ENCODE results near the gene CBARP.

CBARP gene

DNA sequence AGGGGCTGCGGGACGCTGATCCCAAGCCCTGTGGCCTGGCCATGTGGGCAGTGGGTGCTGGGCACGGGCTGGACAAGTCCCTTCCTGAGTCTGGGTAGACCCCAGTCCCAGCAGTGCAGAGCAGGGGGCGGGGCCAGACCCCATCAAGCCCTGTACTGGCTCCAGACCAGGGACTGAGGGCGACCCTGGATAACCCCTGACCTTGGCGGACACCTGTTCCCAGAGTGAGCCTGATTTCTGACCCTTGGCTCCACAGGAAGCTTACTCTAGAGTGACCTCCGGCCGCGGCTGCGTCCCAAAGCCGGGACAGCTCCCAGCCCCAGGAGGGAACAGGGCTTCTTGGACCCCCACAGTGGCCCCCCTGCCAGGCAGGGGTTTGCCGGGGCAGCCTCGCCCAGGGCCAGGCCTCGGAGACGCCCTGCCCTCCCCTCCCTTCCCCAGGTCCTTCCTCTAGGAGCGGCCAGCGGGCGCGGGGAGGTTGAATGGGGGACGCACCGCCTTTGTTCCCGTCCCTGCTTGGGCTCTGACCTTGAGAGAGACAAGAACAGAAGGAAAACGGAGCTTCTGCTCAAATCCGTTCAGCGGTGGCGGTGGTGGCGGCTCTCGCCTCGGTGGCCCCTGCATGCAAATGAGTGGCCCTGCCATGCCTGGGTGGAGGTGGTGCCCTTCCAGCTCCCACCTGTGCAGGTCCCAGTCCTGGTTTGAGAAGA is 45.6 kb upstream of the CBARP start:
- Histone ChIP-seq H3K4me1 (ENCODE audit: insufficient read depth, insufficient read length) (peaks cover 22% of the 10 kb centered on the region), H3K9ac (ENCODE audit: insufficient read length, low read depth) (no peak overlapping the region), H3K27me3 (ENCODE audit: insufficient read depth, insufficient read length) (peaks cover 10% of the 10 kb centered on the region), H3K4me3 (ENCODE audit: insufficient read length, low read depth) (no peak overlapping the region), H3K36me3 (ENCODE audit: insufficient read depth, insufficient read length, low read length) (peaks cover 27% of the 10 kb centered on the region), H3K9me3 (ENCODE audit: insufficient read depth, low read length) (no peaks in the 10 kb centered on the region)
- no peak for DNase-seq (ENCODE audit: low read depth, low spot score)
- TF ChIP-seq SUZ12 (IDR thresholded peaks at IDR 0.05; ENCODE audit: extremely low read depth, insufficient read depth, insufficient read length) = no peak
- TF ChIP-seq ZNF274 (IDR thresholded peaks at IDR 0.05; ENCODE audit: low read depth, low read length) = no peak
- no peak for TF ChIP-seq YY1 (IDR thresholded peaks at IDR 0.05; ENCODE audit: insufficient read depth, insufficient read length)

DNA sequence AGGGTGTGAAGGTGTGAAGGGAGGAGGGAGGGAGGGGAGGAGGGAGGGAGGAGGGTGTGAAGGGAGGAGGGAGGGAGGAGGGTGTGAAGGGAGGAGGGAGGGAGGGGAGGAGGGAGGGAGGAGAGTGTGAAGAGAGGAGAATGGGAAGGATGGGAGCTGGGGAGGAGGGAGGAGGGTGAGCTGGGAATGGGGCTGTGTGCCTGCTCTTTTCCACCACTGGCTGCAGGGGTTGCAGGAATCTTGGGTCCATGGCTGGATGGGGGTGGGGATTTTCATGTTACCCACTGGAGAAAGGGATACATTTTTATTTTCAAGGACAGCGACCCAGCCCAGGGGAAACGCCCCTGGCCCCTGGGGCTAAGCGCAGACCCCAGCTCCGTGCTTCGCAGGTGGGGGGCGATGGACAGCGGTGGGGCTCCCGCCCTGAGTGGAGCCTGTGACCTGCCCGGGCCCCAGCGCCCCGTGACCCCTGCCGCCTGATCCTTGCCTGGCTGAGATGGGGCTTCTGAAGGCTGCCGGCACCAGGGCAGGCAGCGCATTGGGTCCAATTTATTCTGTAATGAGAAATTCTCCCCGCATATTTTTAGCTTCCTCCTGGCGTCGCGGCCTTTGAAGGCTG is 44.9 kb upstream of the CBARP start:
- Histone ChIP-seq H3K4me1 (ENCODE audit: insufficient read depth, insufficient read length) (peaks cover 22% of the 10 kb centered on the region), H3K4me3 (ENCODE audit: insufficient read length, low read depth) (no peak overlapping the region), H3K27me3 (ENCODE audit: insufficient read depth, insufficient read length) (peaks cover 10% of the 10 kb centered on the region), H3K9ac (ENCODE audit: insufficient read length, low read depth) (no peak overlapping the region), H3K36me3 (ENCODE audit: insufficient read depth, insufficient read length, low read length) (peaks cover 33% of the 10 kb centered on the region), H3K9me3 (ENCODE audit: insufficient read depth, low read length) (no peaks in the 10 kb centered on the region)
- TF ChIP-seq YY1 (IDR thresholded peaks at IDR 0.05; ENCODE audit: insufficient read depth, insufficient read length) = no peak
- TF ChIP-seq ZNF274 (IDR thresholded peaks at IDR 0.05; ENCODE audit: low read depth, low read length) = no peak
- no peak for TF ChIP-seq SUZ12 (IDR thresholded peaks at IDR 0.05; ENCODE audit: extremely low read depth, insufficient read depth, insufficient read length)
- DNase-seq (ENCODE audit: low read depth, low spot score) = no peak

DNA sequence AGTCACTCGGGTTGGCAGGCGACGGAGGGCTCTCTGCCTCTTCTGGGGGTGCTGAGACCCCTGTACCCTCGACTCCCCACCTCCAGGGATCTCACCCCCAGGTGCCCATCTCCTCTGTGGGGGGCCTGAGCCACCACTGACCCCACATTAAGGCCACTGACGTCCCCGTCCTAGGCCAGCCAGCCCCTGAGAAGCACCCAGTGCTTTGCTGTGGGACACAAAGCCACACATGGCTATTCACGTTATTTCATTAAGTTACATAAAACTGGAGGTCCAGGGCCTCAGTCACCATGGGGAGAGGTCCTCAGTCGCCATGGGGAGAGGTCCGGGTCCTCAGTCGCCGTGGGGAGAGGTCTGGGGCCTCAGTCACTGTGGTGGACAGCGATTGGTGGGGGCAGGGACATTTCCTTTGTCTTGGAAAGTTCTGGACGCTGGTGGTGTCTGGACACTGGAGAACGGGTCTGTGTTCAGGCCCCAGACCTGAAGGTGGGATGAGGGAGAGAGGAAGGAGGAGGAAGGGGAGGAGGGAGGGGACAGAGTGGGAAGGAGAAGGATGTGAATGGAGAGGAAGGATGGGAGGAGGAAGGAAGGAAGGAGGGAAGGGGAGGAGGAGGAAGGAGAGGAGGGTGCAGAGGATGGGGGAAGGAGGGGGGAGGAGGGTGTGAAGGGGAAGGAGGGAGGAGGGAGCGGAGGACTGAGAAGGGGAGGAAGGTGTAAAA is 43.9 kb upstream of the CBARP start:
- H3K36me3 ChIP-seq (ENCODE audit: insufficient read depth, insufficient read length, low read length) = peaks cover 40% of the 10 kb centered on the region
- no peak for DNase-seq (ENCODE audit: low read depth, low spot score)
- H3K9ac ChIP-seq (ENCODE audit: insufficient read length, low read depth) = peak overlapping the region; percentile 50
- H3K4me1 ChIP-seq (ENCODE audit: insufficient read depth, insufficient read length) = peaks cover 23% of the 10 kb centered on the region
- no peaks in the 10 kb centered on the region for H3K9me3 ChIP-seq (ENCODE audit: insufficient read depth, low read length)
- no peak for TF ChIP-seq YY1 (IDR thresholded peaks at IDR 0.05; ENCODE audit: insufficient read depth, insufficient read length)
- TF ChIP-seq SUZ12 (IDR thresholded peaks at IDR 0.05; ENCODE audit: extremely low read depth, insufficient read depth, insufficient read length) = no peak
- no peak overlapping the region for H3K4me3 ChIP-seq (ENCODE audit: insufficient read length, low read depth)
- H3K27me3 ChIP-seq (ENCODE audit: insufficient read depth, insufficient read length) = peaks cover 10% of the 10 kb centered on the region

DNA sequence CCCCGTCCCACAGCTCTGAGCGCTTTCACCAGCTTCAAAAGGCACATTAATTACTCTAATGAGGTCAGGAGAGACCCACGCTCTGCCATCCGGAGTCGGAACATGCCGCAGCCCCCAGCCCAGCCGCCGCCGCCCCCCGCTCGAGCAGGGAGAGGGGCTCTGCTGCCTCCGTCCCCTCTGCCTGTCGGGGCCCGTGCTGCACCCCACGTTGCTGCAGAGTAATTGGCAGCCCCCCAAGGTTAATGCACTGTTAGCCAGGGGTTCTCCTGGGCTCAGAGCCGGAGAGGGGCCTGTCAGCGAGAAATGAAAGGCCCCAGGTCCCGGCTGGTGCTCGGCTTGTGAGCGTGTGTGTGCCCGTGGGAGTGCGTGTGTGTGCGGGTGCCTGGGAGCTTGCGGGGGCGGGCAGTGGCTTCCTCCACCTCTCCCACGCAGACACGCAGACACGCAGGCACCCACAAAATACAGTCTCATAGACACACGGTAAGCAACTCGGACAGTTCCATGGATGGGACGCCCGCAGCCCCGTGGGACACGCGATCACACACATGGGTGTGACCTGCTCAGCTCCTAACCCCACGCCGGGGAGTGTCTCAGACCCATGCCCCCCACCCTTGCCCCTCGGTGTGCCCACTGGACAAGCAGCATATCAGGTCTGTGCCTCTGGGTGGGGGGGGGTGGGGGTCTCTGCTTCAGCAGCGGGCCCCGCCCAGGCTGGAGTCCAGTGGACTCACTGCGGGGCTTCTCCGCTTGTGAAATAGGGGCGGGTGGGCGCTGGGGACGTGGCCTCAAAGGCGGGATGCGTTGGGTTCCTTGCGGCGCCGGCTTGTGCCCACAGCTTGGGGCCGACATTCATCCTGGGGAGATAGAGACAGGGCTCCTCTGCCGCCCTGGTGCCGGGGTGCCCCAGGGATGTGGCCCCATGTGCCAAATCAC is 43.1 kb upstream of the CBARP start:
- Histone ChIP-seq H3K36me3 (ENCODE audit: insufficient read depth, insufficient read length, low read length) (peaks cover 46% of the 10 kb centered on the region), H3K9me3 (ENCODE audit: insufficient read depth, low read length) (no peaks in the 10 kb centered on the region), H3K4me1 (ENCODE audit: insufficient read depth, insufficient read length) (peaks cover 26% of the 10 kb centered on the region), H3K27me3 (ENCODE audit: insufficient read depth, insufficient read length) (peaks cover 10% of the 10 kb centered on the region), H3K9ac (ENCODE audit: insufficient read length, low read depth) (peak overlapping the region; percentile 50), H3K4me3 (ENCODE audit: insufficient read length, low read depth) (no peak overlapping the region)
- TF ChIP-seq YY1 (IDR thresholded peaks at IDR 0.05; ENCODE audit: insufficient read depth, insufficient read length) (no peak), ZNF274 (IDR thresholded peaks at IDR 0.05; ENCODE audit: low read depth, low read length) (no peak), SUZ12 (IDR thresholded peaks at IDR 0.05; ENCODE audit: extremely low read depth, insufficient read depth, insufficient read length) (no peak)
- DNase-seq (ENCODE audit: low read depth, low spot score) = no peak

DNA sequence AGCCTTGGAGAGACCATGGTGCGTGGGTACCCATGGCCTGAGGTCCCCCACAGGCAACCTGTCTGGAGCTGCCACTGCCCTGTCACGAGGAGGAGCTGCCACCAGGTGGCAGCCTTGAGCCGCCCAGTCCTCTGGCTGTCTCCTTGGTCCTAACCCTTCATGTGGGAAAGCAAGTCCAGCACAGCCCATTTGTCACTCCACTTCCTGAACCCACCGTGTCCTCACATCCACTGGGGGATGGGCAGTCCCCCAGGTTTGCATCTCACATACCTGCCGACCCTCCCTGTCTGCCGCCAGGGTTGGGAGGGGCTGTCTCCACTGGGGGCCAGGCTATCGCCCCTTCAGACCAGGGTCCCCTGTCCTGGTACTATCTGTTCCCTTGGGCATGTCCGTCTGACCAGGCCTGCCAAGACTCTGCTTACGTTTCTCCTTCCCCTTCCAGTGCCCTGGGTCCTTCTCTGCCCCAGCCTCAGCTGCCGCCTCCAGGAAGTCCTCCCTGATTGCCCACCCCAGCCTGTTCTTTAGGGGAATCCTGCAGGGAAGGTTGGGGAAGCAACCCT is 42.1 kb upstream of the CBARP start:
- Histone ChIP-seq H3K27me3 (ENCODE audit: insufficient read depth, insufficient read length) (peaks cover 3% of the 10 kb centered on the region), H3K9me3 (ENCODE audit: insufficient read depth, low read length) (no peaks in the 10 kb centered on the region), H3K4me1 (ENCODE audit: insufficient read depth, insufficient read length) (peaks cover 20% of the 10 kb centered on the region), H3K9ac (ENCODE audit: insufficient read length, low read depth) (peak overlapping the region; percentile 22), H3K4me3 (ENCODE audit: insufficient read length, low read depth) (no peak overlapping the region), H3K36me3 (ENCODE audit: insufficient read depth, insufficient read length, low read length) (peaks cover 48% of the 10 kb centered on the region)
- DNase-seq (ENCODE audit: low read depth, low spot score) = no peak
- TF ChIP-seq ZNF274 (IDR thresholded peaks at IDR 0.05; ENCODE audit: low read depth, low read length) = no peak
- no peak for TF ChIP-seq SUZ12 (IDR thresholded peaks at IDR 0.05; ENCODE audit: extremely low read depth, insufficient read depth, insufficient read length)
- TF ChIP-seq YY1 (IDR thresholded peaks at IDR 0.05; ENCODE audit: insufficient read depth, insufficient read length) = no peak

DNA sequence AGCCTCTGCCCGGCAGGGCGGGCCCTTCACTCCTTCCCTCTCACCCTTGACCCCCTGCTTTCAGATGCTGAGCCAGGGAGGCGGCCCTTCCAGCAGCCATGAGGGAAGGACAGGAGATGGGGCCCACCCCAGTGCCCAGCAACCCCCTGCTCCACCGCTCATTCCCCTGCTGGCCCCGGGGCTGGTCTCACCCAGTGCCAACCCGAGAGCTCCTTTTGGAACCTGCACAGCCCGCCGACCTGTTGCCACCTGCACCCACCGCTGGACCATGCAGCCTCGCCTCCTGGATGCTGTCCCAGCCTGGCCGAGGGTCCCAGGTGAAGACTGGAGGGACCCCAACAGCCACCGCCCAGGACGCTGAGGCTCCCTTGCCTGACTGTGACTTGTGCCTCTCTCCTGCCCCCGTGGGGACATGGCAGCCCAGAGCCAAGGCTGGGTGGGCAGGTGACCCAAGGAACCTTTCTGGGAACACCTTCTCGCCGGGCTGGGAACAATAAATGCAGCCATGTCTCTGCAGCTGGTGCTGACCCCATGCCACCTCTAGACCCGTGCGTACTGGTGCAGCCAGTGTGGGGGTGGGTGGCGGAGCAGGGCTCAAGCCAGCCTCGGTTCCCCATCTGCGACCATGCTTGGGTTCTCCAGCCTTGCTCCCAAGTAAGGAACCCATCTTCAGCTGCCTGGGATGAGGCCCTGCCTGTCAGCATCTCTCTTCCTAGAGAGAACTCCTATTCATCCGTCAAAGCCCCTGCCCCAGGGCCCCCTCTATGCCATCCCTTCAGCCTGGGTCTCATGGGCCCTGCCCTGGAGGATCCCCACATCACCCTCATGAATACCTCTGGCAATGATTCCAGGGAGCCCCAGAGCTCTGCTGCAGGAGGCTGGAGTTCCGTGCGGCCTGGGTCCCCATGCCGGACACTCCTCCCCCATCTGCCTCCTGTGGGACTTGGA is 41.2 kb upstream of the CBARP start:
- Histone ChIP-seq H3K36me3 (ENCODE audit: insufficient read depth, insufficient read length, low read length) (peaks cover 56% of the 10 kb centered on the region), H3K27me3 (ENCODE audit: insufficient read depth, insufficient read length) (no peaks in the 10 kb centered on the region), H3K9ac (ENCODE audit: insufficient read length, low read depth) (no peak overlapping the region), H3K9me3 (ENCODE audit: insufficient read depth, low read length) (no peaks in the 10 kb centered on the region), H3K4me3 (ENCODE audit: insufficient read length, low read depth) (no peak overlapping the region), H3K4me1 (ENCODE audit: insufficient read depth, insufficient read length) (peaks cover 20% of the 10 kb centered on the region)
- TF ChIP-seq ZNF274 (IDR thresholded peaks at IDR 0.05; ENCODE audit: low read depth, low read length) (no peak), SUZ12 (IDR thresholded peaks at IDR 0.05; ENCODE audit: extremely low read depth, insufficient read depth, insufficient read length) (no peak)
- no peak for DNase-seq (ENCODE audit: low read depth, low spot score)

All from NT2/D1 (cell line).